Stimulated activated naive CD8-positive, alpha-beta T cell treated with anti-CD3 and anti-CD28 coated beads, Interleukin-15, Interleukin-2, amounts not matched to agents 100 ng/mL and 50 ng/mL, for 24 hours (primary cell): ENCODE results near the gene WBP2.
"Not testable (repeated sequence)": the region's sequence is repeated elsewhere in the genome, so short reads cannot be mapped to it uniquely, and the experiment has no call there.

ENCODE experiments used
- H3K27ac Mint-ChIP-seq: one replicate; pipeline ENCODE4 v1.8.0; 2021; ENCODE audit warnings: mild to moderate bottlenecking, mixed read lengths
- H3K27me3 Mint-ChIP-seq: one replicate; pipeline ENCODE4 v1.8.0; 2021; ENCODE audit warnings: mixed read lengths
- H3K36me3 Mint-ChIP-seq: one replicate; pipeline ENCODE4 v1.8.0; 2021; ENCODE audit warnings: low read depth, mixed read lengths
- H3K4me1 Mint-ChIP-seq: one replicate; pipeline ENCODE4 v1.8.0; 2021; ENCODE audit warnings: low read depth, mixed read lengths
- H3K4me3 Mint-ChIP-seq: one replicate; pipeline ENCODE4 v1.8.0; 2021; ENCODE audit warnings: mild to moderate bottlenecking, mixed read lengths
- H3K9me3 Mint-ChIP-seq: one replicate; pipeline ENCODE4 v1.8.0; 2021; ENCODE audit warnings: mixed read lengths

Gene WBP2

DNA sequence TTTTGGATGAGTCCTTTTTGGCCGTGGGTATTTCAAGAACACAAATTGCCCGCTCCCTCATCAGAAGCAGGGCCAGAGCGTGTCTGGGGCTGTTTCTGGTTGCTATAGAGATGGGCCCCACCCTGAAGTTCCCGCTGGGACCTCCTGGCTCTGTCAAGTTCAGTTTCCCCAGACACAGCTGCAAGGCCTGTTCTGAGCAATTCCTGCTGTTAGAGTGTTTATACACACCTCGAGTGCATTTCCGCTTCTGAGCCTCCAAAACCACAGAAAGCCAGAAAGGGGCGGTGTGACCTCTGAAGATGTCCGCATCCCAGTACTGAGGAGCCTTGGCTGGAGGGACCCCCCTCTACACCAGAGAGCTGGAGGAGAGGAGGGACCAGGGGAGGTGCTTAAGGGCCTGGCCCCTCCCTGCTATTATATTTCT is 9.3 kb upstream of the WBP2 start:
- Mint-ChIP-seq H3K36me3 (no peaks in the 10 kb centered on the region), H3K4me3 (no peak overlapping the region), H3K4me1 (peaks cover 23% of the 10 kb centered on the region), H3K27me3 (no peaks in the 10 kb centered on the region), H3K9me3 (no peaks in the 10 kb centered on the region), H3K27ac (peak overlapping the region; percentile 68)

DNA sequence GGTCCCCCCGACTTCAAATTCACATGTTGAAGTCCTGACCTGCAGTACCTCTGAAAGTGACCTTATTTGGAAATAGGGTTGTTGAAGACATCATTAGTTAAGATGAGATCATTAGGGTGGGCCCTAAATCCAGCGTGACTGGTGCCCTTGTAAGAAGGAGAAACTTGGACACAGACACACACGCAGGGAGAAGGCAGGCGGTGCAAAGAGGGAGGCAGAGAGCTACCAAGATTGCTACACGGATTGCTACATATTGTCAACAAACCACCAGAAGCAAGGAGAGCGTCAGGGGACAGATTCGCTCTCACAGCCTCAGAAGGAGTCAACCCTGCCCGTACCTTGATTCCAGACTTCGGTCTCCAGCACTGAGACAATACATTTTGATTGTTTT is 6.8 kb upstream of the WBP2 start:
- Mint-ChIP-seq H3K9me3 (no peaks in the 10 kb centered on the region), H3K36me3 (no peaks in the 10 kb centered on the region), H3K4me1 (peaks cover 40% of the 10 kb centered on the region), H3K27me3 (no peaks in the 10 kb centered on the region), H3K4me3 (no peak overlapping the region), H3K27ac (no peak overlapping the region)

DNA sequence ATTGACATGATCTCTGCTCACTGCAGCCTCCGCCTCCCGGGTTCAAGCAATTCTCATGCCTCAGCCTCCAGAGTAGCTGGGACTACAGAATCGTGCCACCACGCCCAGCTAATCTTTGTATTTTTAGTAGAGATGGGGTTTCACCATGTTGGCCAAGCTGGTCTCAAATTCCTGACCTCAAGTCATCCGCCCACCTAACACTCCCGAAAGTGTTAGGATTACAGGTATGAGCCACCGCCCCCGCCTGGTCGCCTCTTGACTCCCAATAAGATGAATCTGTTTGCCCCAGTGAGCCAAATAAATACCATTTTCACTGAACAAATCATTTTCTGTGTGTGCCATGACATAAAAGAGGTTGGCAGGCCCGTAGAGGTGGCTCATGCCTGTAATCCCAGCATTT is 4.2 kb upstream of the WBP2 start:
- not testable (repeated sequence) for H3K4me3 Mint-ChIP-seq, H3K9me3 Mint-ChIP-seq, H3K27ac Mint-ChIP-seq, H3K27me3 Mint-ChIP-seq, H3K36me3 Mint-ChIP-seq
- peaks cover 33% of the 10 kb centered on the region for H3K4me1 Mint-ChIP-seq

DNA sequence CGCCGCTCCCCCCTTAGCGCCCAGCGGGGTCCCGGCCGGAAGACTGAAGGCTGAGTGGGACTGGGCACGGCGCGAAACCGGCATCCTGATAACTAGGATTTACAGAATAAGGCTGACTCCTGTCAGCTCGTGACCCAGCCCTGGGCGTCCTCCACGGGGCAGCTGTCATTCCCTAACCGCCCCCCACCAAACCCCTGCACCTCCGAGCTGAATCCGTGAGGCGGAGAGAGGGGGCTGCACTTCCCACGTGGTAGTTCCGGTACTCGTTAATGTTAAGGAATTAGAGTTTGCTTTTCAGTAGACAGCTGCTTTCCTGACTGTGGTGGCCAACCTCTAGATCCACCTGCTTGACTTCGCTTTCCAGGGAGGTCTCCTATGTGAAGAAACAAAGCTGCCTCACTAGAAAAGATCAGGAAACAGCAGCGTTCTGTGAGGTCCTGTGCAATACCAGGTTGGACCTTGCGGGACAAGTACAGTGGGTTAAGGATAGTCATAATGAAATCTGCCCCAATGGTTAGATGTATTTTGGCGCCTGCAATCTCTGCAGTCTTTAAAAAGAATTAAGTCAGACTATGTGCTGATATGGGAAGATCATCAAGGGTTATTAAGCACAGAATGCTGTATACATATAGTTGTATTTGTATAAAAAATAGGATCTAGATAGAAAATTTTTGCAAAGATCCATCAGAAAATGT is 1.1 kb upstream of the WBP2 start:
- no peaks in the 10 kb centered on the region for H3K36me3 Mint-ChIP-seq
- peak overlapping the region; percentile 93 for H3K27ac Mint-ChIP-seq

DNA sequence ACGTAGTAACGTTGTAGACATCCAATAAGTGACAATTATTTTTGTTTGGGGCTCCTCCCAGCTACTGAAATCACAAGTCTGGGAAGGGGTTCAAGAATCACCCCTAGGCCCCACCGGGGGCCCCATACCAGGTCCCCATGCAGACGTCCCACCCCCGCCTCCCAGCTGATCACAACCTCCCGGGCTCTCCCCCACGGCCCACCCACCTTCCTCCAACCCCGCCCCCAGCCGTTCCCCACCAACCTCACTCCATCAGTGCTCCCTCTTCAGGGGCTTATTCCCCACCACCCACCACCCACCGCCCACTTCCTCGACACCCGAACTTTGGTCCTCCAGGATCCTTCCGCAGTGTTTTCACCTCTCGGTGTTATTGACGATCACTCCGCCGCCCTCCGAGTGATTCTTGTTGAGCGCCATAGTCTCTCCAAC is 240 bp downstream of the WBP2 start:
- no peak overlapping the region for H3K27ac Mint-ChIP-seq
- peaks cover 35% of the 10 kb centered on the region for H3K4me1 Mint-ChIP-seq
- no peaks in the 10 kb centered on the region for H3K36me3 Mint-ChIP-seq
- H3K27me3 Mint-ChIP-seq, result no peaks in the 10 kb centered on the region
- no peak overlapping the region for H3K4me3 Mint-ChIP-seq
- no peaks in the 10 kb centered on the region for H3K9me3 Mint-ChIP-seq

More for the DNA sequence above, 1.1 kb upstream of the WBP2 start:
- H3K4me1 Mint-ChIP-seq, result peaks cover 35% of the 10 kb centered on the region
- H3K9me3 Mint-ChIP-seq, result no peaks in the 10 kb centered on the region
- no peaks in the 10 kb centered on the region for H3K27me3 Mint-ChIP-seq
- H3K4me3 Mint-ChIP-seq, result no peak overlapping the region

DNA sequence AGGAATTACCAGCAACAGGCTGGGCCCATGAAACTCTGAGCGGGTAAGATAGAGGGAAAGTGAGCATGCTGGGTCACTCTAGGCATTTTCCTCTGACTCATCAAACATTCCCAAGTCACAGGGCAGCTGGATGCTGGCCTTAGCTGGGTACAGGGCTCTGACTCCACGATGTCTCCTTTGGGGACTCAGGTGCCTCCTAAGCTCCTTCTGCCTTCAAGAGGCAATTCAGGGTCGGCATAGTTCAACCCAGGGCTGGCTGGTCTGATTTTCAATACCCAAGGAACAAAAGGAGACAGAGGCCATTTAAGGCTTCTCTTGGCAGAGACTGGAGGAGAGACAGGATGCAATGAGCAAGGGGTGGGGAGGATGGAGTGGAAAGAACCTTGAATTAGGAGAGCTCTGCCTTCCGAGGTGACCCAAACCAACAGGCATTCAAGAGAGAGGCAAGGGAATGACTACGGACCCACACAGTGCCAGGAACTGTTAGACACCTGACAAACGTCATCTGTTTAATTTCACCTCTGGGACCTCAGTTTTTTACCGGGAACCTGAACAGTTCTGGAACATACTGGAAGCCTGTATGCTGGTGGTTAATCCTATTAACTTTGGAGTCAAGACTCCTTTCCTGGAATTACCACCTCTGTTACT is 910 bp downstream of the WBP2 start:
- Mint-ChIP-seq H3K27ac (no peak overlapping the region), H3K9me3 (no peaks in the 10 kb centered on the region), H3K36me3 (no peaks in the 10 kb centered on the region), H3K27me3 (no peaks in the 10 kb centered on the region), H3K4me3 (no peak overlapping the region), H3K4me1 (peaks cover 28% of the 10 kb centered on the region)

DNA sequence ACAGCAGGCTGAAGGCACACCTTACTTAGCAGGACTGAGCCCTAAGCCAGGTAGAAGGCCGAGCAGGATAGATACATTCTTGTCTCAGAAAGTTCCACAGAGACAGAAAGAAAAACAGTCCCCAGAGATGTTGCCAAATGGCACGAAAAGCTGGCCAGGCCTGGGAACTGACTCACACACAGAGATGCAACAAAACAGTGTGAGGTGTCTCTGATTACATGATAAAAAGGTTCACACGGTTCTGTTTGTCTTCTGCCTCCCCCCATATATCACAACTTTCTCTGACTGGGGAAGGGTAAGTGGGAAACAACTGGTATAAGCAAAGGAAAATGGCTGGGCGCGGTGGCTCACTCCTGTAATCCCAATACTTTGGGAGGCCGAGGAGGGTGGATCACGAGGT is 1.7 kb downstream of the WBP2 start:
- Mint-ChIP-seq H3K27ac (no peak overlapping the region), H3K9me3 (no peaks in the 10 kb centered on the region), H3K4me3 (peak overlapping the region; percentile 17), H3K4me1 (peaks cover 20% of the 10 kb centered on the region), H3K36me3 (peaks cover under 1% of the 10 kb centered on the region), H3K27me3 (no peaks in the 10 kb centered on the region)

DNA sequence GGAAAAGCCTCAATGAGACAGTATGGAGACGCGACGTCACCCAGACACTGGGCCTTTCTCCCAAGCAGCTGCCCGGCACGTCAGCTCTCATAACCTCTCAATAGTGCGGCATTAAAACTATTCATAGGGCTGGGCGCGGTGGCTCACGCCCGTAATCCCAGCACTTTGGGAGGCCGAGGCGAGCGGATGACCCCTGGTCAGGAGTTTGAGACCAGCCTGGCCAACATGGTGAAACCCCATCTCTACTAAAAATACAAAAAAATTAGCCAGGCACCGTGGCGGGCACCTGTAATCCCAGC is 3.5 kb downstream of the WBP2 start:
- not testable (repeated sequence) for H3K27me3 Mint-ChIP-seq, H3K27ac Mint-ChIP-seq, H3K9me3 Mint-ChIP-seq, H3K4me3 Mint-ChIP-seq, H3K36me3 Mint-ChIP-seq
- H3K4me1 Mint-ChIP-seq, result peaks cover 12% of the 10 kb centered on the region

DNA sequence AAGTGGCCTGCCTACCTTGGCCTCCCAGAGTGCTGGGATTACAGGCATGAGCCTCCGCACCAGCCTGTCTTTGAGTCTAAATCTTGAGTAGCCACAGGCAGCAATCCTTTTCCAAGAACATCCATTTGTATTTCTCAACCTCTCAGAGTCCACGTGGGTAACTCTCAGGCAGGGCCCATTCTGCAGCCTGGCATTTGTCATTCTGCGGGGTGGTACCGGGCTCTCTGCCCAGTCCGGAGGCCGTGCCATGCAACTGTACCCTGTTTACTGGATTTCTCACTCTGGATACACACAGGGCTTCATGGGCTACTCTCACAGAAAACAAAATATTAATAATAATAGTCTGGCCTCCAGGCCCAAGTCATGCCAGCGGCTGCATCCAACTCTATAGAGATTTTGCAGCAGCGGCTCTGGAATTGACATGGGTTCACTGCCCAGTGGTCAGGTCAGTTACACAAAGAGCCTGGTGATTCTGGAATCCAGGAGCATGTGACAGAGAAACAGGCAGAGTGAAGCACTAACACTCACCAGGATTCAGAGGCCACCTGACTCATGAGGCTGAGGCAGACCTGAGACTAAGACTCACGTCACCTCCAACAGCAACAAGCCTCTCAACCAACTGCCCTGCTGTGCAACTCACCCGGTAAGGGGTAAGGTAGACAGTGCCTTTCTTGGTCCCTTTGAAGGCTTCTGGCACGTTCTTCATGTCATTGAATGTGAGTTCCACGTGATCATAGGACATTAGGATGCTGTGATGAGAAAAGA is 4.0 kb downstream of the WBP2 start:
- Mint-ChIP-seq H3K9me3 (no peaks in the 10 kb centered on the region), H3K36me3 (peaks cover 5% of the 10 kb centered on the region), H3K27me3 (no peaks in the 10 kb centered on the region), H3K4me3 (no peak overlapping the region), H3K4me1 (peaks cover 7% of the 10 kb centered on the region), H3K27ac (no peak overlapping the region)

DNA sequence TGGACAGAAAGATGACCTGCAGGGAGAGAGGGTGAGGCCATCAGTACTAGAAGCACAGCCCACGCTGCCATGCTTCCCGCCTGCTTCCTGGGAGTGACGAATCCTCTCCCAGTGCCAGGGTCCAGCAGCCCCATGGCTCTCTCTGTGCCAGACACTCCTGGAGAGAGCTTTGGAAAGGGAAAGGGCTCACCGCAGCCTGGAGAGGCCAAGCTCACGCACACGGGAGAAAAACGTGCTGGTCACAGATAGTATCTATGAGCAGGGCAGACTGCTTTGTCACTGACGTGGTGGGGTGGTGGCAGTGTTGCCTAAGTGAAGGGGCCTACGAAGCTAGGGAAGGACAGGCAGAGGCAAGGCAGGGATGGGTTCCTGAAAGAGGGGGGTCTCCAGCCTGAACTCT is 5.4 kb downstream of the WBP2 start:
- no peak overlapping the region for H3K27ac Mint-ChIP-seq
- H3K36me3 Mint-ChIP-seq, result peaks cover 5% of the 10 kb centered on the region
- H3K4me3 Mint-ChIP-seq, result no peak overlapping the region

DNA sequence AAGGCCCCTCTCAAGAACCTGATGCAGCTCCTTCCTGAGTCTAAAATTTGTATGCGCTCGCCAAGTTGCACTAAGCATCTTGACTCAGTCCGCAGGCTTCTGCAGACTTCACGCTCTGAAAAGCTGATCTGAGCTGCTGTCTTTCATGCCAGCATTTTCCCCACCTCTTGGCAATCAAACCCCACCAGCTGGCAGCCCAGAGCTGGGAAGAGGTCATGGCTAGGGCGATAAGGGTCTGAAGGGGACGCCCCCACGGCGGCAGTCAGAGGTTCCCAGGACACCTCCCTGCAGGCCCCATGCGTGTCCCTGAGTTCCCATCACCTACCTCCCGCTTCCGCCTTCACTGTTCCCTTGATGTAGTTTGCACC is 5.9 kb downstream of the WBP2 start:
- H3K4me1 Mint-ChIP-seq, result peaks cover 16% of the 10 kb centered on the region
- peaks cover 5% of the 10 kb centered on the region for H3K36me3 Mint-ChIP-seq
- no peaks in the 10 kb centered on the region for H3K27me3 Mint-ChIP-seq
- no peak overlapping the region for H3K4me3 Mint-ChIP-seq
- H3K9me3 Mint-ChIP-seq, result no peaks in the 10 kb centered on the region
- H3K27ac Mint-ChIP-seq, result no peak overlapping the region

More for the DNA sequence above, 5.4 kb downstream of the WBP2 start:
- Mint-ChIP-seq H3K9me3 (no peaks in the 10 kb centered on the region), H3K4me1 (peaks cover 16% of the 10 kb centered on the region), H3K27me3 (no peaks in the 10 kb centered on the region)

DNA sequence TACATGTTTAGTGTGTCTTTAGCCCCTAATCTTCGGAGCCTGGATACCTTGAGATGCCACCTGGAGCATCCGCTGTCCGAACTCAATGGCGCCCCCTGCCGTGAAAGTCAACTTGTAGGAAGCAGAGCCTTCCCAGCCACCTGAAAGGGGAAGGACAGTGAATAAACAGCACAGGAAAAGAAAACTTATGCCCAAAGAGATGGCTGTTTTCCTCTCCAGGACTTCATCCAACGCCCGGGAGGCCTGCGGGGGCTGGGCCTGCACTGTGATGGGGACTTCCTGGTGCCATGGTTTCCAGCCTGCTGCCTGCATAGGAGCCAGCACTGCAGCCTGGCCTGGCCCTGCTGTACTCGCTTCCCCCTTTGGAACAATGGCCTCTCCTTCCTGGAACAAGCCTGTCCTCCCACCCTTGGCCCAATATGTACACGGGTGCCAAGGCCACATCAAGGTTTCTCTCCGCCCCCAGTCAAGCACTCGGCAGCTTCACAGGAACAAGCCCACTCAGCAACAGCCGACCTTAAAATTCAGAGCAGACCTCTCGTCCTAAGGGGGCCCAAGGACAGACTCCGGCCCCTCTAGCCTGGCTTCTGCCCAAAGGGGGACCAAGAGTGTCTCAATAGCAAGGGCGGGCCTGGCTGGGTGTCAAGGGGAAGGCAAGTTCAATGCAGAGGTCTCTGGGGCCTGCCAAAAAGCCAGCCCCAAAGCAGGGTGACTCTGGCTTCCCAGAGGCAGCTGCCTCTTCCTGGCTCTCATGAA is 6.4 kb downstream of the WBP2 start:
- Mint-ChIP-seq H3K36me3 (peaks cover 5% of the 10 kb centered on the region), H3K9me3 (no peaks in the 10 kb centered on the region), H3K4me1 (peaks cover 16% of the 10 kb centered on the region), H3K4me3 (no peak overlapping the region), H3K27ac (peak overlapping the region; percentile 40), H3K27me3 (no peaks in the 10 kb centered on the region)

DNA sequence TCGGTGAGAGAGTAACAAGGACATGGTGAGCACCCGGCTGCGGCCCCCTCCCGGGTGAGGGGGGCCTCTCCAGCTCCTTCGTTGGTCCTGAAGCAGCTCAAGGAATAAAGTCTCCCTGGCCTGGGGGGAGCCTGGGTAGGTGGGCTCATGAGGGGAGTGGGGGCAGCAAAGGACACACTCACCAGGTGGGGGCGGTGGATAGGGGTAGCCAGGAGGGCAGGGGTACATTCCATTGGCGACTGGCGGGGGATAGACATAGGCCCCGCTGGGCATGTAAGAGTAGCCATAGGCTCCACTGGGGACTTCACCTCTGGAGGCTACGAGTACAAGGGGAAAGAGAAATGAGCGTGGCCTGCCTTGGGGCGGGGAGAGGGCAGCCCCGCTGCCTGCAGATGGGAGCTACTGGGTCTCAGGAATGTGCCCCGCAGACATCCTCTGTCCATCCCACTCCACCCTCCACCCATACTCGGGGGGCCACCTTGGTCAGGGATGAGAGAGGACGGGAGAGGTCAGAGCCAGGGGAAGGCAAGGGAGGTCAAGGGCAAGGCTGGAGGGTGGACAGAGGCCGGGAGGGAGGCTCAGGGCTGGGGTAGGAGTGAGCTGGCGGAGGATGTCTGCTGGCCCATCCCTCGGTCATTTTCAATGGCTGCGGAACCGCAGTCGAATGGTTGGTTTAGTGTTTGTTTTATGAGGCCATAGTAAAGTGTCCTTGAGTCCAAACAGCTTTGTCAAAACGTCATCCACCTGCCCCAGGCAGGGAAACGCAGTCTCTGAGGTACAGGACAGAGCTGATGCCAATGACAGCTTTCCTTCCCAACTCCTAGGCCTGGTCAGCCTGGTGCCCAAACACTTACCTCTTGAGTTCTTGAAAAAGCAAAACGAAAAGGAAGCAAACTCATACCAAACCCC is 7.3 kb downstream of the WBP2 start:
- Mint-ChIP-seq H3K36me3 (peaks cover 5% of the 10 kb centered on the region), H3K4me1 (peaks cover 9% of the 10 kb centered on the region), H3K27me3 (no peaks in the 10 kb centered on the region), H3K9me3 (no peaks in the 10 kb centered on the region), H3K27ac (peak overlapping the region; percentile 1), H3K4me3 (no peak overlapping the region)
